Endothelial cell of umbilical vein (primary cell): ENCODE data around the gene TEKT5.

ENCODE experiments used
- CTCF ChIP-seq, 2 donors: IDR thresholded peaks; 1 replicate in 1 of 2; 2 replicates in 1 of 2; pipeline ENCODE4 v1.5.1; 2011; ENCODE audit warnings: low read length in 2 of 2, mild to moderate bottlenecking in 2 of 2, moderate library complexity in 2 of 2, control low read depth in 1 of 2, inconsistent platforms in 1 of 2, low read depth in 1 of 2; ENCODE audit not compliant: insufficient read depth in 1 of 2; ENCODE audit errors: extremely low read depth in 1 of 2
- POLR2A ChIP-seq: IDR thresholded peaks from 2 replicates; pipeline ENCODE4 v1.6.1; 2012; ENCODE audit warnings: low read depth, mild to moderate bottlenecking, control low read depth, low read length

- no peak for TF ChIP-seq POLR2A
- no peak for TF ChIP-seq CTCF (IDR thresholded peaks at IDR 0.05; ENCODE audit: extremely low read depth in 1 of 2, insufficient read depth in 1 of 2, low read depth in 1 of 2, low read length in 2 of 2)
These were observed 33.5 kb upstream of the TEKT5 start for GRCh38 chr16:10728003-10728887.
